NB4 (cell line): ENCODE data around the gene ADCY6.

Experiments
- CTCF ChIP-seq: IDR thresholded peaks from one replicate; pipeline ENCODE4 v1.5.1; 2012; ENCODE audit warnings: low read depth, low read length
- MAX ChIP-seq: IDR thresholded peaks from 2 replicates; pipeline ENCODE4 v1.6.1; 2011; ENCODE audit warnings: low read depth, low read length
- MYC ChIP-seq: IDR thresholded peaks from 2 replicates; pipeline ENCODE4 v1.6.1; 2011; ENCODE audit warnings: low read depth, low read length
- POLR2A ChIP-seq: IDR thresholded peaks from 2 replicates; pipeline ENCODE4 v1.6.1; 2011; ENCODE audit warnings: mild to moderate bottlenecking; ENCODE audit not compliant: insufficient read length; ENCODE audit errors: extremely low read depth

- no peak for TF ChIP-seq CTCF
- TF ChIP-seq POLR2A, result no peak
- no peak for TF ChIP-seq MAX
- no peak for TF ChIP-seq MYC
These were observed 21.8 kb downstream of the ADCY6 start for GRCh38 chr12:48767047-48767446.
